H7 (cell line): ENCODE data around the gene BICRA. TPM values are rescaled to one million over a fixed set of nuclear protein-coding genes. Genes with fewer than 3 reads are reported as not detected.
"Not testable (repeated sequence)": the region's sequence is repeated elsewhere in the genome, so short reads cannot be mapped to it uniquely, and the experiment has no call there.

Experiments
- DNase-seq: peaks from one replicate; pipeline ENCODE4 v3.0.0; 2012
- H3K27me3 ChIP-seq: 2 replicates; pipeline ENCODE4 v1.6.0; 2011; ENCODE audit warnings: mild to moderate bottlenecking, low read length; ENCODE audit not compliant: control insufficient read depth, insufficient read depth
- H3K36me3 ChIP-seq: replicated peaks from 2 replicates; pipeline ENCODE4 v1.5.1; 2011; ENCODE audit warnings: low read length; ENCODE audit not compliant: control insufficient read depth, insufficient read depth
- H3K4me3 ChIP-seq: 2 replicates; pipeline ENCODE4 v1.5.1; 2011; ENCODE audit warnings: low read depth, mild to moderate bottlenecking, control low read depth, low read length, moderate library complexity; ENCODE audit not compliant: insufficient read depth
- total RNA-seq: library from RNA; depleted of rRNA; stranded (reverse); fragments of >200 nt; shearing (Covaris generic); gene quantifications from 2 replicates; pipeline ENCODE4 v1.2.3, GENCODE V29; 2014

BICRA gene
- total RNA-seq, 1 experiment from 2014 or later: 3.4 TPM

- Histone ChIP-seq H3K27me3 (no peaks in the 10 kb centered on the region), H3K36me3 (no peaks in the 10 kb centered on the region), H3K4me3 (no peak overlapping the region)
- peak; percentile 19 for DNase-seq
These were observed 102.8 kb downstream of the BICRA start for GRCh38 chr19:47711652-47712242.

- Histone ChIP-seq H3K36me3 (no peaks in the 10 kb centered on the region), H3K4me3 (peak within 1 kb of the TSS; percentile 70), H3K27me3 (no peaks in the 10 kb centered on the region)
- DNase-seq: peak; percentile 97
These were observed 104.4 kb downstream of the BICRA start, which contains the start of gene EHD2 for GRCh38 chr19:47713046-47714021. Gene EHD2 (plus strand): TSS chr19:47713422. CDS start chr19:47716613, 3,191 bp downstream.

GRCh38 chr19:47714339-47714738 is 105.4 kb downstream of the BICRA start:
- Histone ChIP-seq H3K4me3 (no peak overlapping the region), H3K36me3 (no peaks in the 10 kb centered on the region), H3K27me3 (no peaks in the 10 kb centered on the region)
- no peak for DNase-seq

- H3K4me3 ChIP-seq, H3K27me3 ChIP-seq, DNase-seq, H3K36me3 ChIP-seq: not testable (repeated sequence)
These were observed 105.9 kb downstream of the BICRA start for GRCh38 chr19:47714855-47715254.

GRCh38 chr19:47716270-47716937 is 107.5 kb downstream of the BICRA start:
- DNase-seq: no peak
- H3K4me3 ChIP-seq: no peak overlapping the region
- H3K36me3 ChIP-seq: no peaks in the 10 kb centered on the region; the same call in 1 of the 2 replicates
- H3K27me3 ChIP-seq: no peaks in the 10 kb centered on the region

- not testable (repeated sequence) for H3K4me3 ChIP-seq, DNase-seq, H3K36me3 ChIP-seq, H3K27me3 ChIP-seq
These were observed 109.6 kb downstream of the BICRA start for GRCh38 chr19:47718415-47719046.

- Histone ChIP-seq H3K27me3 (no peaks in the 10 kb centered on the region), H3K4me3 (no peak overlapping the region), H3K36me3 (no peaks in the 10 kb centered on the region; the same call in 1 of the 2 replicates)
- DNase-seq: peak; percentile 70
These were observed 110.3 kb downstream of the BICRA start for GRCh38 chr19:47719047-47719859.

- Histone ChIP-seq H3K4me3 (no peak overlapping the region), H3K27me3 (no peaks in the 10 kb centered on the region), H3K36me3 (no peaks in the 10 kb centered on the region; the same call in 1 of the 2 replicates)
- DNase-seq: no peak
These were observed 111.9 kb downstream of the BICRA start for GRCh38 chr19:47720669-47721422.

- H3K27me3 ChIP-seq: no peaks in the 10 kb centered on the region
- no peaks in the 10 kb centered on the region; the same call in 1 of the 2 replicates for H3K36me3 ChIP-seq
- no peak for DNase-seq
- no peak overlapping the region for H3K4me3 ChIP-seq
These were observed 114.6 kb downstream of the BICRA start for GRCh38 chr19:47723581-47723940.

- H3K4me3 ChIP-seq: no peak overlapping the region
- H3K36me3 ChIP-seq: no peaks in the 10 kb centered on the region; the same call in 1 of the 2 replicates
- H3K27me3 ChIP-seq: no peaks in the 10 kb centered on the region
- peak; percentile 47 for DNase-seq
These were observed 116.9 kb downstream of the BICRA start for GRCh38 chr19:47725759-47726401.

- DNase-seq: no peak
- H3K27me3 ChIP-seq: no peaks in the 10 kb centered on the region
- no peaks in the 10 kb centered on the region; the same call in 1 of the 2 replicates for H3K36me3 ChIP-seq
- H3K4me3 ChIP-seq: no peak overlapping the region
These were observed 117.5 kb downstream of the BICRA start for GRCh38 chr19:47726467-47726866.

GRCh38 chr19:47728295-47728694 is 119.4 kb downstream of the BICRA start:
- not testable (repeated sequence) for H3K4me3 ChIP-seq, H3K36me3 ChIP-seq, DNase-seq, H3K27me3 ChIP-seq

- peak; percentile 79 for DNase-seq
- H3K27me3 ChIP-seq: no peaks in the 10 kb centered on the region
- H3K36me3 ChIP-seq: no peaks in the 10 kb centered on the region; the same call in 1 of the 2 replicates
- peak overlapping the region; percentile 45 for H3K4me3 ChIP-seq
These were observed 120.5 kb downstream of the BICRA start for GRCh38 chr19:47729468-47729798.
